ENCODE measurements around the gene RAB31. TPM values are rescaled to one million over a fixed set of nuclear protein-coding genes. Genes with fewer than 3 reads are reported as not detected.
A peak's percentile ranks its signal among the peaks of the same experiment; 100 is the strongest.

The RAB31 gene
- total and polyA plus RNA-seq, 2 donors from 2014 or later: 17.3 to 77.1 TPM

DNA sequence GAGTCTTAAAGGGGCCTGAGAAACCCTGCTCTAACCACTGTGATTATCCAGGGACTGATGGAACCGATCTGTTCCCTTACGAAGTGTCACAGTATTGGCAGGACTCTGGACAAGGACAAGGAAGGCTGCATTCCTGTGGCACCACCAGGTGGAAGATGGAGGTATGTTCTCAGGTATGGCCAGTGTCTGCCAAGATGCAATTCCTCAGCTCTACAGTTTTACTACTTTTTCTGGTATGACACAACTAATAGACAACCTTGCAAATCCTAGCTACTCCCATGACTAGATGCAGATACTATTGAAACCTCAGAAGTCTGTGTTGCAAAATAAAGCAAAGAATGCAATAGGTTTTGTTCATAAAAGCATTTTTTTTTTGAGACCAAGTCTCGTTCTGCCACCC lies 14.6 kb downstream of the RAB31 start:
- Histone ChIP-seq H3K27ac (ENCODE audit: low read depth in 2 of 2, low read length in 2 of 2) (no peak overlapping the region), H3K9me3 (ENCODE audit: control insufficient read depth in 2 of 3, insufficient read depth in 1 of 3, low read length in 3 of 3) (no peaks in the 10 kb centered on the region), H3K27me3 (ENCODE audit: control insufficient read depth, insufficient read depth, low read length) (no peaks in the 10 kb centered on the region), H3K36me3 (ENCODE audit: control insufficient read depth in 2 of 3, insufficient read depth in 3 of 3, low read length in 3 of 3) (no peaks in the 10 kb centered on the region), H3K4me3 (ENCODE audit: low read length in 3 of 3) (no peak overlapping the region), H3K9ac (ENCODE audit: low read length in 3 of 3) (no peak overlapping the region), H3K4me1 (ENCODE audit: control insufficient read depth in 2 of 3, insufficient read depth in 2 of 3, low read depth in 1 of 3, low read length in 3 of 3) (no peaks in the 10 kb centered on the region)
- peak in 1 of 5 donors; percentile 53 for DNase-seq
- FAIRE-seq: no peak
- TF ChIP-seq, protein P1, sequence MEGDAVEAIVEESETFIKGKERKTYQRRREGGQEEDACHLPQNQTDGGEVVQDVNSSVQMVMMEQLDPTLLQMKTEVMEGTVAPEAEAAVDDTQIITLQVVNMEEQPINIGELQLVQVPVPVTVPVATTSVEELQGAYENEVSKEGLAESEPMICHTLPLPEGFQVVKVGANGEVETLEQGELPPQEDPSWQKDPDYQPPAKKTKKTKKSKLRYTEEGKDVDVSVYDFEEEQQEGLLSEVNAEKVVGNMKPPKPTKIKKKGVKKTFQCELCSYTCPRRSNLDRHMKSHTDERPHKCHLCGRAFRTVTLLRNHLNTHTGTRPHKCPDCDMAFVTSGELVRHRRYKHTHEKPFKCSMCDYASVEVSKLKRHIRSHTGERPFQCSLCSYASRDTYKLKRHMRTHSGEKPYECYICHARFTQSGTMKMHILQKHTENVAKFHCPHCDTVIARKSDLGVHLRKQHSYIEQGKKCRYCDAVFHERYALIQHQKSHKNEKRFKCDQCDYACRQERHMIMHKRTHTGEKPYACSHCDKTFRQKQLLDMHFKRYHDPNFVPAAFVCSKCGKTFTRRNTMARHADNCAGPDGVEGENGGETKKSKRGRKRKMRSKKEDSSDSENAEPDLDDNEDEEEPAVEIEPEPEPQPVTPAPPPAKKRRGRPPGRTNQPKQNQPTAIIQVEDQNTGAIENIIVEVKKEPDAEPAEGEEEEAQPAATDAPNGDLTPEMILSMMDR (IDR thresholded peaks at IDR 0.05; ENCODE audit: borderline replicate concordance, extremely low read depth, insufficient read depth): peak; percentile 20
- intact Hi-C loops (cut with DNase I): no loop called here

DNA sequence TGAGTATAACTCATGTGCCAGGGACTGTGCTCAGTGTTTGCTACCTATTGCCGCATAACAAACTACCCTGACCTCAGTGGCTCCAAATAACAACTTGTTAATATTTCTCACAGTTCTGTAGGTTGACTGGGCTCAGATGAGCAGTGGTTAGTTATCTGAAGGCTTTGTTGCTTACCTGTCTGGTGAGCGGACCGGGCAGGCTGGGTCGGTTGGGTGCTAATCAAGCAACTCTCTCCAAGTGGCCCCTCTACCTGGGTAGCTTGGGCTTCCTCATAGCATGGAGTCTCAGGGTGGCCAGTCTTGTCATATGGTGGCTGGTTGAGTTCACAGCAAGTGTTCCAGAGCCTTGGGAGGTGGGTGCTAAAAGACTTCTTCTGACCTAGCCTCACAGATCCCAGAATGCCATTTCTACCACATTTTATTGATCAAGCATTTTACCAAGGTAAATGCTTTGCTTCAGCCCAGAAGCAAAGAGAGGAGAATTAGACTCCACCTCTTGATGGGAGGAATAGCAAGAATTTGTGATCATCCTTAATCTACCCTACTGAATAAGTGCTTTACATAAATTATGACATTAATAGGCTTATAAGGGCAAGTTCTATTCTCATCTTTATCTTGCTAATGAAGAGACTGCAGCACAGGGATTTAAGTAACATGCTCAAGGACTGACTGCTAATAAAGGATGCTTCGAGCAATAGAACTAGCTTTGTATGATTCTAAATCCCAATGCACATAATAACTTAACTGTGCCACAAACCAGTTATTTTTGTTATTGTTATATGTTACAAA lies 16.9 kb downstream of the RAB31 start:
- Histone ChIP-seq H3K4me3 (ENCODE audit: low read length in 3 of 3) (no peak overlapping the region), H3K9ac (ENCODE audit: low read length in 3 of 3) (no peak overlapping the region), H3K36me3 (ENCODE audit: control insufficient read depth in 2 of 3, insufficient read depth in 3 of 3, low read length in 3 of 3) (no peaks in the 10 kb centered on the region), H3K4me1 (ENCODE audit: control insufficient read depth in 2 of 3, insufficient read depth in 2 of 3, low read depth in 1 of 3, low read length in 3 of 3) (no peaks in the 10 kb centered on the region), H3K9me3 (ENCODE audit: control insufficient read depth in 2 of 3, insufficient read depth in 1 of 3, low read length in 3 of 3) (no peaks in the 10 kb centered on the region), H3K27ac (ENCODE audit: low read depth in 2 of 2, low read length in 2 of 2) (no peak overlapping the region), H3K27me3 (ENCODE audit: control insufficient read depth, insufficient read depth, low read length) (no peaks in the 10 kb centered on the region)
- intact Hi-C loops (cut with DNase I): no loop called here
- TF ChIP-seq, protein P1 (IDR thresholded peaks at IDR 0.05; ENCODE audit: borderline replicate concordance, extremely low read depth, insufficient read depth): no peak
- no peak for FAIRE-seq
- DNase-seq: no peak

DNA sequence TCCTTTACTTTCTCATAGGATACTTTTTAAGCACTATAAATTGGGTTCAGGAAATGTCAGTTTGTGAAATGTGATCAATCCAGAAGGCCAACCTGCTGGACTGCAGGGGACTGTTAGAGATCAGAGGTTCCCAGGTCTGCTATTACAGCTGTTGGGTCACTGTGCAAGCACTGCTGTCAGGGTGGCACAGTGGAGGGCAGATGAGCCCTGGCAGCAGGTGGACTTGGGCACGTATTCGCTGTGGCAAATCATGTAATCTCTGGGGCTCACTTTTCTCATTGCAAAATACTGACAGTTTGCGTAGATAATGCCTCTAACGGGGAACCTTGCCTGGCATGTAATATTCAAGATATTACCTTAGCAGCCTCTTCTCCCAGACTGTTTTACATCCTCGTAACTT lies 18.1 kb downstream of the RAB31 start:
- Histone ChIP-seq H3K27ac (ENCODE audit: low read depth in 2 of 2, low read length in 2 of 2) (no peak overlapping the region), H3K9me3 (ENCODE audit: control insufficient read depth in 2 of 3, insufficient read depth in 1 of 3, low read length in 3 of 3) (no peaks in the 10 kb centered on the region), H3K27me3 (ENCODE audit: control insufficient read depth, insufficient read depth, low read length) (no peaks in the 10 kb centered on the region), H3K4me3 (ENCODE audit: low read length in 3 of 3) (no peak overlapping the region), H3K4me1 (ENCODE audit: control insufficient read depth in 2 of 3, insufficient read depth in 2 of 3, low read depth in 1 of 3, low read length in 3 of 3) (no peaks in the 10 kb centered on the region), H3K36me3 (ENCODE audit: control insufficient read depth in 2 of 3, insufficient read depth in 3 of 3, low read length in 3 of 3) (no peaks in the 10 kb centered on the region), H3K9ac (ENCODE audit: low read length in 3 of 3) (no peak overlapping the region)
- peak in 1 of 5 donors; percentile 19 for DNase-seq
- FAIRE-seq: no peak
- intact Hi-C loops (cut with DNase I): no loop called here
- TF ChIP-seq, protein P1 (IDR thresholded peaks at IDR 0.05; ENCODE audit: borderline replicate concordance, extremely low read depth, insufficient read depth): no peak
